Measurements from ENCODE around the gene SHROOM3. TPM values are rescaled to one million over a fixed set of nuclear protein-coding genes. Genes with fewer than 3 reads are reported as not detected.

Gene SHROOM3
- total and polyA plus RNA-seq, 2 donors (not counting 1 experiment from before 2014, with no cell fraction given): 0.91 to 1.5 TPM

- H3K27me3 ChIP-seq (replicated peaks in 1 of 4; ENCODE audit: control extremely low read depth in 1 of 4, control insufficient read depth in 3 of 4, insufficient read depth in 4 of 4, low read length in 3 of 4): no peaks in the 10 kb centered on the region
- H3K36me3 ChIP-seq (replicated peaks in 1 of 2; ENCODE audit: control extremely low read depth in 1 of 2, control insufficient read depth in 1 of 2, extremely low read depth in 1 of 2, insufficient read depth in 2 of 2, low read length in 1 of 2): no peaks in the 10 kb centered on the region
- H4K20me1 ChIP-seq (ENCODE audit: control insufficient read depth, insufficient read depth, low read length, poor library complexity, severe bottlenecking): no peaks in the 10 kb centered on the region
- H3K4me1 ChIP-seq (ENCODE audit: control insufficient read depth in 2 of 2, insufficient read depth in 2 of 2, low read length in 2 of 2): no peaks in the 10 kb centered on the region
- DNase-seq (no peak), ATAC-seq (ENCODE audit: low read depth) (no peak)
- H3K27ac ChIP-seq (ENCODE audit: low read length in 2 of 2): no peak overlapping the region
- Mint-ChIP-seq H3K27me3 (peaks cover 9% of the 10 kb centered on the region), H3K27ac (no peak overlapping the region), H3K4me3 (no peak overlapping the region), H3K9me3 (ENCODE audit: insufficient read depth) (no peaks in the 10 kb centered on the region), H3K4me1 (peaks cover 4% of the 10 kb centered on the region)
- H3K4me3 ChIP-seq (ENCODE audit: control extremely low read depth in 1 of 5, extremely low read depth in 1 of 5, insufficient read depth in 1 of 5, low read depth in 2 of 5, low read length in 4 of 5): no peak overlapping the region
- H3K4me2 ChIP-seq (replicated peaks; ENCODE audit: low read depth, low read length, poor library complexity, severe bottlenecking): no peak overlapping the region
- intact Hi-C loops (cut with micrococcal nuclease): no loop called here
- H3K9me3 ChIP-seq (ENCODE audit: control extremely low read depth in 1 of 3, control insufficient read depth in 2 of 3, insufficient read depth in 1 of 3, low read length in 2 of 3): no peaks in the 10 kb centered on the region
- no peak overlapping the region for H2AFZ ChIP-seq (ENCODE audit: insufficient read depth, low read depth, low read length, poor library complexity, severe bottlenecking)
- CTCF ChIA-PET: no interaction called here
- TF ChIP-seq EZH2 (IDR thresholded peaks at IDR 0.05; ENCODE audit: borderline replicate concordance, insufficient read depth, low read depth, low read length, poor library complexity, severe bottlenecking) (no peak), CTCF (IDR thresholded peaks at IDR 0.05) (no peak)
- no CpG with 5 or more reads among the region's 5 CpGs for WGBS (ENCODE audit: insufficient coverage)
- POLR2A ChIA-PET: no interaction called here
- no peaks in the 10 kb centered on the region for H3K79me2 ChIP-seq (ENCODE audit: control insufficient read depth, insufficient read depth, low read length)
- no peak overlapping the region for H3K9ac ChIP-seq (ENCODE audit: low read length)
Measured at GRCh38 chr4:76407440-76408119, 27.4 kb upstream of the SHROOM3 start.

- no peaks in the 10 kb centered on the region for H3K27me3 ChIP-seq (replicated peaks in 1 of 4; ENCODE audit: control extremely low read depth in 1 of 4, control insufficient read depth in 3 of 4, insufficient read depth in 4 of 4, low read length in 3 of 4)
- DNase-seq (no peak), ATAC-seq (ENCODE audit: low read depth) (no peak)
- no peaks in the 10 kb centered on the region for H3K36me3 ChIP-seq (replicated peaks in 1 of 2; ENCODE audit: control extremely low read depth in 1 of 2, control insufficient read depth in 1 of 2, extremely low read depth in 1 of 2, insufficient read depth in 2 of 2, low read length in 1 of 2)
- no peak overlapping the region for H2AFZ ChIP-seq (ENCODE audit: insufficient read depth, low read depth, low read length, poor library complexity, severe bottlenecking)
- CTCF ChIA-PET: no interaction called here
- peaks cover 6% of the 10 kb centered on the region for H3K27me3 Mint-ChIP-seq
- H3K4me1 ChIP-seq (ENCODE audit: control insufficient read depth in 2 of 2, insufficient read depth in 2 of 2, low read length in 2 of 2): no peaks in the 10 kb centered on the region
- H3K4me1 Mint-ChIP-seq: peaks cover 4% of the 10 kb centered on the region
- H3K27ac ChIP-seq (ENCODE audit: low read length in 2 of 2): no peak overlapping the region
- 89% methylated on average over 1 of the region's 3 CpGs for WGBS (ENCODE audit: insufficient coverage)
- POLR2A ChIA-PET: no interaction called here
- no peak overlapping the region for H3K4me2 ChIP-seq (replicated peaks; ENCODE audit: low read depth, low read length, poor library complexity, severe bottlenecking)
- no peaks in the 10 kb centered on the region for H3K9me3 ChIP-seq (ENCODE audit: control extremely low read depth in 1 of 3, control insufficient read depth in 2 of 3, insufficient read depth in 1 of 3, low read length in 2 of 3)
- no peak overlapping the region for H3K9ac ChIP-seq (ENCODE audit: low read length)
- no peak overlapping the region for H3K4me3 Mint-ChIP-seq
- no peaks in the 10 kb centered on the region for H4K20me1 ChIP-seq (ENCODE audit: control insufficient read depth, insufficient read depth, low read length, poor library complexity, severe bottlenecking)
- no peaks in the 10 kb centered on the region for H3K79me2 ChIP-seq (ENCODE audit: control insufficient read depth, insufficient read depth, low read length)
- no peak for TF ChIP-seq CTCF (IDR thresholded peaks at IDR 0.05)
- TF ChIP-seq EZH2 (IDR thresholded peaks at IDR 0.05; ENCODE audit: borderline replicate concordance, insufficient read depth, low read depth, low read length, poor library complexity, severe bottlenecking): no peak
- intact Hi-C loops (cut with micrococcal nuclease): no loop called here
- H3K9me3 Mint-ChIP-seq (ENCODE audit: insufficient read depth): no peaks in the 10 kb centered on the region
- H3K27ac Mint-ChIP-seq: no peak overlapping the region
- H3K4me3 ChIP-seq (ENCODE audit: control extremely low read depth in 1 of 5, extremely low read depth in 1 of 5, insufficient read depth in 1 of 5, low read depth in 2 of 5, low read length in 4 of 5): no peak overlapping the region
Measured at GRCh38 chr4:76410636-76411035, 24.4 kb upstream of the SHROOM3 start.
